Measurements from ENCODE around the gene ZNF22.

GRCh38 chr10:45000138-45000751, 478 bp upstream of the ZNF22 start:
- TF ChIP-seq CTCF (IDR thresholded peaks at IDR 0.05) (no peak), POLR2A (IDR thresholded peaks at IDR 0.05) (no peak)

Measured in body of pancreas (tissue), 4 donors.